RWPE2 (cell line): ENCODE results near the gene PTTG1IP2.

Experiments used
- ATAC-seq: fragments of 200-7000 bp; cut with Tn5 transposase; 3 replicates; pipeline ENCODE4 v1.9.1; 2021; ENCODE audit warnings: low read depth
- DNase-seq: peaks from one replicate; pipeline ENCODE4 v3.0.0-alpha.2; 2020; ENCODE audit warnings: low spot score
- H3K27ac ChIP-seq: fragments of 450-650 bp; 2 replicates; pipeline ENCODE4 v1.5.1; 2017; ENCODE audit warnings: mild to moderate bottlenecking; ENCODE audit not compliant: poor library complexity, severe bottlenecking
- H3K27me3 ChIP-seq: fragments of 250-450 bp; sonication (Bioruptor Pico); 2 replicates; pipeline ENCODE4 v1.5.1; 2021; ENCODE audit warnings: mild to moderate bottlenecking, moderate library complexity; ENCODE audit not compliant: insufficient read depth, poor library complexity, severe bottlenecking
- H3K36me3 ChIP-seq: fragments of 250-450 bp; sonication (Bioruptor Pico); 2 replicates; pipeline ENCODE4 v1.5.1; 2020; ENCODE audit warnings: low read depth, mild to moderate bottlenecking, moderate library complexity
- H3K4me1 ChIP-seq: fragments of 250-450 bp; sonication (Bioruptor Pico); 2 replicates; pipeline ENCODE4 v1.5.1; 2021; ENCODE audit warnings: mild to moderate bottlenecking, moderate library complexity; ENCODE audit not compliant: insufficient read depth, poor library complexity, severe bottlenecking
- H3K4me3 ChIP-seq: fragments of 250-450 bp; sonication (Bioruptor Pico); 2 replicates; pipeline ENCODE4 v1.5.1; 2021; ENCODE audit warnings: mild to moderate bottlenecking, moderate library complexity; ENCODE audit not compliant: severe bottlenecking
- H3K9me3 ChIP-seq: fragments of 250-450 bp; sonication (Bioruptor Pico); 2 replicates; pipeline ENCODE4 v1.5.1; 2021; ENCODE audit warnings: mild to moderate bottlenecking, moderate library complexity; ENCODE audit not compliant: severe bottlenecking
- CTCF ChIP-seq: fragments of 450-650 bp; IDR thresholded peaks from one replicate; pipeline ENCODE4 v1.5.1; 2017; ENCODE audit warnings: mild to moderate bottlenecking, moderate library complexity; ENCODE audit not compliant: poor library complexity, severe bottlenecking

Gene PTTG1IP2

DNA sequence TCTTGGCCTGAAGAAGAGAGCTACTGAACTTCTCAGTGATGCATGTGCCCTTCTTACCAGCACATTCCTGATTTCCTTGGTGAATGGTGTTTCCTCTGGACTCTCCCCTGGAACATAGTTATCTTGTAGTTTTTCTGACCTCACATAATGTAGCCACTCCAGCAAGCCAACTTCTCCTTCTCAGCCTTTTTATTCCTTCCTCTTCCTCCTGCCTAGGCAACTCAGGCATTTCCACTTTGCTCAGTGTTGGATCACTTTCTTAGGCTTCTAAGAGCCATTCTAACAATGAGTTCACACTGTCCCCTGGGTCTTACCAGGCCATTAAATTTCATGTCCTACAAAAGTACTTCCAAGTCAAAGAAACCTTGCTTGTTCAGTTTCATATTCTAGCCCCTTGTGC, 3.6 kb upstream of the PTTG1IP2 start:
- ATAC-seq = no peak

DNA sequence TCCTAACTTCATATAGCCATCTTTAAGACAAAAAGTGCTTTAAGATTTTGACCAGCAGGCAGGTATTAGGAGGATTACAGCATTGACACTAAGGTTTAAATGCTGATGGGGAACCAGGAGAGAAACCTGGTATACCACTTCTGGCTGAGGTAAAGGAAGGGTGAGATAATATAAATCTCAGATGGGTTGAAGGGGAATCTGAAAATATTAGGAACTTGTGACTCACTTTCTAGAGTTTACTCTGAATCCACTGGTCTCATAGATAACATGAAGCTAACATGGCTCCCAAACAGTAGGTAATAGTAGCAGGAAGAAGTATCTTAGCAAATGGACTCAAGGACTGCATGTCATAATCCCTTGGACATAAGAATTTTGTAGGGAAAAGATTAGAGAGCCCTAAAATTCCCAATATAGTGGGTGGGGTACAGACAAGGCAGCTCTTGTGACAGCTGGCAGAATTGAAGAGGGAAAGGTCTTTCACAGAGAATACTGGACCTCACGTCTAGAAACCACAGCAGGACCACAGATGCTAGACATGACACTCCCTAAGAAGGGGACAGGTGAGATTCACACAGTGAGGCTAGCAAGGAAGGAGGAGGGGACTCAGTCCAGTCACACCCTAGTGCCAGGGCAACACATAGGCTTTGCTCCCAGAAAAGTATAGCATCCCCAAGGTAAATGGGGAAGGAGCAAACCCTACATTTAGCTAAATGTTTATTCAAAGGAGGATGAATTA, 3.5 kb downstream of the PTTG1IP2 start:
- no peak for TF ChIP-seq CTCF
- no peaks in the 10 kb centered on the region for H3K9me3 ChIP-seq
- peak overlapping the region; percentile 91 for H3K27ac ChIP-seq
- peaks cover 18% of the 10 kb centered on the region for H3K4me1 ChIP-seq
- DNase-seq = no peak
- no peak for ATAC-seq
- no peaks in the 10 kb centered on the region for H3K27me3 ChIP-seq
- no peak overlapping the region for H3K4me3 ChIP-seq
- no peaks in the 10 kb centered on the region for H3K36me3 ChIP-seq

More for the DNA sequence above, 3.6 kb upstream of the PTTG1IP2 start:
- no peaks in the 10 kb centered on the region for H3K4me1 ChIP-seq
- no peak overlapping the region for H3K27ac ChIP-seq
- peaks cover 8% of the 10 kb centered on the region for H3K9me3 ChIP-seq
- no peaks in the 10 kb centered on the region for H3K27me3 ChIP-seq
- H3K4me3 ChIP-seq = no peak overlapping the region
- H3K36me3 ChIP-seq = no peaks in the 10 kb centered on the region
- DNase-seq = no peak
- TF ChIP-seq CTCF = no peak

DNA sequence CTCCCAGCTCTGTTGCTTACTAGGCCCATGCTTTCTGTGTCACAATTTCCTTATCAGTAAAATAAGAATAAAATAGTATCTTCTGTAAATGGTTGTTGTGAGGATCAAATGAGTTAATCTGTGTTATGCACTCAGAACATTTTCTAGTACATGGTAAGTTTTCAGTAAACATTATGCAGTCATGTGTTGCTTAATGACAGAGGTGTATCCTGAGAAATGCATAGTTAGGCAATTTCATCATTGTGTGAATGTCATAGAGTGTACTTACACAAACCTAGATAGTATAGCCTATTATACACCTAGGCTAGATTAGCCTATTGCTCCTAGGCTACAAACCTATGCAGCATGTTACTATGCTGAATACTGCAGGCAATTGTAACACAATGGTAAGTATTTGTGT, 4.4 kb downstream of the PTTG1IP2 start:
- Histone ChIP-seq H3K36me3 (no peaks in the 10 kb centered on the region), H3K4me3 (no peak overlapping the region), H3K9me3 (no peaks in the 10 kb centered on the region), H3K4me1 (peaks cover 18% of the 10 kb centered on the region), H3K27me3 (no peaks in the 10 kb centered on the region), H3K27ac (peak overlapping the region; percentile 91)
- TF ChIP-seq CTCF = no peak
- DNase-seq = no peak
- peak; percentile 63 for ATAC-seq

DNA sequence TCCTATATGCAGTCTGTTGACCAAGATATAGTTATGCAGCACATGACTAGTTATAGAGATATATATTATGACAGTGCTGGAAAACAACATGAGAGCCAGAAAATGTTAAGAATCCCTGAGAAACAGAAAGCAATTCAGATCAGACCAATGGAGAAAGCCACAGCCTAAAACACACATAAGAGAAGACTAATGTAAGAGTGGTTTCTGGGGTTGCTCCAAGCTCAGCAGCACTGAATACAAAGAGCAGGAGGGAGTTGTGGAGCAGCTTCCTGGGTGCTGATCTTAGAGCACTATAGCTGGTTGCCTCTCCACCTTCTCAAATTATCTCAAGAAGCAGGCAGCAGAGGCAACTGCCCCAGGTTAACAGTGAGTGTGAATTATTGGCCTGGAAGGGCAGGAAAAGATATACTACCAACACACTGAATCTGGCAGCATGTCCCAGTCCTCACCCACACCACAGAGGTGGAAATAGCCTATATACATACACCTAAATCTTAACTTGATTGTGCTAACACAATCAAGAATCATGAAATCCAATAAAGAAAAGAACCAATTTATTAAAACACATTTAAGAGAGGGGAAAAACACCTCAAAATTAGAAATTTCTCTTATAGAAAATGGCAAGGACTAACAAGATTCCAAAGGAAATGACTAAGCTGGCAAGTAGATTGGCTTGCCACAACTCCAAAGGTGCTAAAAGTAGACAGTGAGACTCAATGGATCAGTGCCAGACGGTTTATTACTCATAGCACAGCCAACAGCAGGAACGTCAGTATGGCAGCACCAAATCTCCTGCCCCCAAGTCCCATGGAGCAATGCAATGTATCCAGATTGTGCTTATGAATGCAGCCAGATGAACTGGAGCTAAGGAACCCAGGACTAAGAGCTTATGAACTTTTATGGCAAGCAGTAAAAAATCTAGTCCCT, 5.1 kb downstream of the PTTG1IP2 start:
- Histone ChIP-seq H3K27me3 (no peaks in the 10 kb centered on the region), H3K36me3 (no peaks in the 10 kb centered on the region), H3K4me3 (no peak overlapping the region), H3K4me1 (peaks cover 18% of the 10 kb centered on the region), H3K27ac (peak overlapping the region; percentile 91), H3K9me3 (no peaks in the 10 kb centered on the region)
- peak; percentile 74 for DNase-seq
- ATAC-seq = peak; percentile 93
- no peak for TF ChIP-seq CTCF

- Histone ChIP-seq H3K4me1 (peaks cover 10% of the 10 kb centered on the region), H3K27ac (no peak overlapping the region), H3K9me3 (no peaks in the 10 kb centered on the region), H3K36me3 (no peaks in the 10 kb centered on the region), H3K4me3 (no peak overlapping the region), H3K27me3 (no peaks in the 10 kb centered on the region)
- DNase-seq = no peak
- no peak for ATAC-seq
- TF ChIP-seq CTCF = no peak
Measured at GRCh38 chr7:90483251-90483650, 13.8 kb downstream of the PTTG1IP2 start.
